C4-2B (cell line): ENCODE data around the gene FAM184A.
"Not testable (repeated sequence)": the region's sequence is repeated elsewhere in the genome, so short reads cannot be mapped to it uniquely, and the experiment has no call there.

Source experiments
- CTCF ChIP-seq: fragments of 450-650 bp; conservative IDR thresholded peaks from 2 replicates; pipeline ENCODE4 v1.5.1; 2017; ENCODE audit warnings: mild to moderate bottlenecking
- ZFX ChIP-seq: fragments of 450-650 bp; IDR thresholded peaks from 2 replicates; pipeline ENCODE4 v1.6.1; 2017

DNA sequence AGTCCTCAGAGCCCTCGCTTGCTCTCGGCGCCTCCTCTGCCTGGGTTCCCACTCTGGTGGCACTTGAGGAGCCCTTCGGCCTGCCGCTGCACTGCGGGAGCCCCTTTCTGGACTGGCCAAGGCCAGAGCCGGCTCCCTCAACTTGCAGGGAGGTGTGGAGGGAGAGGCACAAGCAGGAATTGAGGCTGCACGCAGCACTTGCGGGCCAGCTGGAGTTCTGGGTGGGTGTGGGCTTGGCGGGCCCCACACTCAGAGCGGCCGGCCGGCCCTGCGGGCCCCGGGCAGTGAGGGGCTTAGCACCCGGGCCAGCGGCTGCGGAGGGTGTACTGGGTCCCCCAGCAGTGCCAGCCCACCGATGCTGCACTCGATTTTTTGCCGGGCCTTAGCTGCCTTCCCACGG lies 63.3 kb downstream of the FAM184A start:
- not testable (repeated sequence) for TF ChIP-seq ZFX, CTCF
